ENCODE measurements around the gene OTOP2. TPM values are rescaled to one million over a fixed set of nuclear protein-coding genes. Genes with fewer than 3 reads are reported as not detected.

Gene OTOP2
- total and polyA plus RNA-seq, 2 experiments from 2014 or later: not detected

- Histone ChIP-seq H3F3A (ENCODE audit: insufficient read depth) (no peaks in the 10 kb centered on the region), H3K9me3 (ENCODE audit: low read depth) (no peaks in the 10 kb centered on the region), H4K20me1 (ENCODE audit: insufficient read depth) (no peaks in the 10 kb centered on the region), H3K9ac (no peak overlapping the region), H2AFZ (no peak overlapping the region), H3K27me3 (replicated peaks; ENCODE audit: insufficient read depth) (peaks cover 65% of the 10 kb centered on the region), H3K4me2 (ENCODE audit: unreplicated experiment) (no peak overlapping the region), H3K36me3 (ENCODE audit: low read depth) (no peaks in the 10 kb centered on the region), H3K79me2 (ENCODE audit: insufficient read depth) (no peaks in the 10 kb centered on the region), H3K4me1 (ENCODE audit: insufficient read depth) (no peaks in the 10 kb centered on the region), H3K9me2 (ENCODE audit: insufficient read depth) (no peaks in the 10 kb centered on the region), H3K27ac (no peak overlapping the region), H3K4me3 (no peak overlapping the region)
- no peak for TF ChIP-seq EZH2 (IDR thresholded peaks at IDR 0.05; ENCODE audit: insufficient read depth, poor library complexity, severe bottlenecking)
- no peak for TF ChIP-seq EZH2phosphoT487 (IDR thresholded peaks at IDR 0.05; ENCODE audit: insufficient read depth, low read depth)
- no peak for DNase-seq
- in situ Hi-C loops (cut with MboI): no loop called here
- WGBS, 2 experiments (ENCODE audit: low coverage in 1 of 2, low lambda C conversion rate in 2 of 2, missing lambda C conversion rate in 2 of 2): 39 to 42% methylated on average over 19 to 20 of the region's 20 CpGs
Observed at GRCh38 chr17:74892013-74892841, 31.8 kb upstream of the OTOP2 start.

- Histone ChIP-seq H3K27ac (no peak within 1 kb of the TSS), H3K27me3 (replicated peaks; ENCODE audit: insufficient read depth) (peaks cover 69% of the 10 kb centered on the region), H3K9me2 (ENCODE audit: insufficient read depth) (no peaks in the 10 kb centered on the region), H3K4me2 (ENCODE audit: unreplicated experiment) (peak within 1 kb of the TSS; percentile 7), H3K79me2 (ENCODE audit: insufficient read depth) (no peaks in the 10 kb centered on the region), H3K36me3 (ENCODE audit: low read depth) (no peaks in the 10 kb centered on the region), H4K20me1 (ENCODE audit: insufficient read depth) (no peaks in the 10 kb centered on the region), H3K4me3 (0 out of 2 replicates have a peak within 1 kb of the TSS, but pooled peaks have one; percentile 37), H3K4me1 (ENCODE audit: insufficient read depth) (no peaks in the 10 kb centered on the region), H3K9ac (no peak within 1 kb of the TSS), H2AFZ (peak within 1 kb of the TSS; percentile 48; the same call in 1 of the 2 replicates), H3K9me3 (ENCODE audit: low read depth) (no peaks in the 10 kb centered on the region), H3F3A (ENCODE audit: insufficient read depth) (no peaks in the 10 kb centered on the region)
- TF ChIP-seq EZH2 (IDR thresholded peaks at IDR 0.05; ENCODE audit: insufficient read depth, poor library complexity, severe bottlenecking): peak; percentile 81
- no peak for TF ChIP-seq EZH2phosphoT487 (IDR thresholded peaks at IDR 0.05; ENCODE audit: insufficient read depth, low read depth)
- peak; percentile 4 for DNase-seq
- WGBS, 2 experiments (ENCODE audit: low coverage in 1 of 2, low lambda C conversion rate in 2 of 2, missing lambda C conversion rate in 2 of 2): 7 to 9% methylated on average over 59 to 74 of the region's 86 CpGs
- in situ Hi-C loops (cut with MboI): no loop called here
Observed at GRCh38 chr17:74892974-74893911, 30.8 kb upstream of the OTOP2 start, which contains the start of gene FADS6. FADS6 (minus strand) TSS chr17:74893633; CDS start chr17:74893595, 38 bp downstream.

GRCh38 chr17:74893936-74894671, 30.0 kb upstream of the OTOP2 start:
- H3K79me2 ChIP-seq (ENCODE audit: insufficient read depth): no peaks in the 10 kb centered on the region
- 21 to 24% methylated on average over 21 of the region's 22 CpGs for WGBS, 2 experiments (ENCODE audit: low coverage in 1 of 2, low lambda C conversion rate in 2 of 2, missing lambda C conversion rate in 2 of 2)
- H3K27me3 ChIP-seq (replicated peaks; ENCODE audit: insufficient read depth): peaks cover 62% of the 10 kb centered on the region
- H3K9ac ChIP-seq: no peak overlapping the region
- no peaks in the 10 kb centered on the region for H4K20me1 ChIP-seq (ENCODE audit: insufficient read depth)
- DNase-seq: no peak
- no peaks in the 10 kb centered on the region for H3F3A ChIP-seq (ENCODE audit: insufficient read depth)
- H3K4me1 ChIP-seq (ENCODE audit: insufficient read depth): no peaks in the 10 kb centered on the region
- no peak overlapping the region for H2AFZ ChIP-seq
- H3K4me2 ChIP-seq (ENCODE audit: unreplicated experiment): no peak overlapping the region
- in situ Hi-C loops (cut with MboI): no loop called here
- no peaks in the 10 kb centered on the region for H3K9me2 ChIP-seq (ENCODE audit: insufficient read depth)
- no peak overlapping the region for H3K27ac ChIP-seq
- TF ChIP-seq EZH2phosphoT487 (IDR thresholded peaks at IDR 0.05; ENCODE audit: insufficient read depth, low read depth): no peak
- no peak for TF ChIP-seq EZH2 (IDR thresholded peaks at IDR 0.05; ENCODE audit: insufficient read depth, poor library complexity, severe bottlenecking)
- H3K36me3 ChIP-seq (ENCODE audit: low read depth): no peaks in the 10 kb centered on the region
- H3K4me3 ChIP-seq: no peak overlapping the region
- H3K9me3 ChIP-seq (ENCODE audit: low read depth): no peaks in the 10 kb centered on the region
